K562 (cell line): ENCODE results near the gene NLRP5. TPM values are rescaled to one million over a fixed set of nuclear protein-coding genes. Genes with fewer than 3 reads are reported as not detected.

ENCODE experiments used
- EP400 ChIP-seq: fragments of 450-650 bp; IDR thresholded peaks from 2 replicates; pipeline ENCODE4 v1.6.1; 2017; ENCODE audit warnings: antibody characterized with exemption, mild to moderate bottlenecking, moderate library complexity
- MCM3 ChIP-seq: fragments of 450-650 bp; IDR thresholded peaks from 2 replicates; pipeline ENCODE4 v1.6.1; 2016
- NCOA4 ChIP-seq: fragments of 450-650 bp; IDR thresholded peaks from 2 replicates; pipeline ENCODE4 v1.6.1; 2018; ENCODE audit warnings: mild to moderate bottlenecking; ENCODE audit not compliant: partially characterized antibody
- STAG1 ChIP-seq: sonication (generic); formaldehyde crosslinking; IDR thresholded peaks from 2 replicates; pipeline ENCODE4 v1.5.0; 2020; ENCODE audit warnings: missing genetic modification reagents, borderline replicate concordance
- ZNF146 ChIP-seq: IDR thresholded peaks from one replicate; pipeline ENCODE4 v1.6.1; 2018; ENCODE audit warnings: missing compliant biosample characterization; ENCODE audit not compliant: unreplicated experiment
- ZNF518B ChIP-seq: fragments of 250-450 bp; sonication (Bioruptor Pico); IDR thresholded peaks from 2 replicates; pipeline ENCODE4 v1.5.0; 2021; ENCODE audit warnings: mild to moderate bottlenecking, moderate library complexity
- polyA plus RNA-seq, 8 experiments: library from polyadenylated mRNA; depleted of rRNA in 4 of 8; stranded (reverse) in 5 of 8; unstranded in 3 of 8; fragments of >200 nt; fragmentation: Nextera tagmentation in 2 of 8; fragmentation: Illumina TruSeq in 1 of 8; extraction: Ambion mirVana in 2 of 8; extraction: Trizol in 1 of 8; gene quantifications; 2 replicates each; pipeline versions ENCODE4 v1.2.1 to v1.2.3, GENCODE V29; 2011 to 2014; ENCODE audit warnings: inconsistent platforms in 1 of 8, missing spikeins in 1 of 8
- total RNA-seq, 7 experiments: library from RNA; depleted of rRNA in 6 of 7; stranded (reverse); fragments of >200 nt in 6 of 7; fragmentation: Illumina TruSeq in 2 of 7; extraction: Trizol in 2 of 7; gene quantifications; 2 replicates each; pipeline versions ENCODE4 v1.2.1 to v1.2.3, GENCODE V29; 2011 to 2021; ENCODE audit warnings: low replicate concordance in 1 of 7
- TF ChIP-seq, protein P1 (sequence below): fragments of 250-450 bp; sonication (Bioruptor Pico); IDR thresholded peaks from 2 replicates; pipeline ENCODE4 v1.4.0; 2020; ENCODE audit warnings: borderline replicate concordance
- TF ChIP-seq, protein P2 (sequence below): sonication (generic); formaldehyde crosslinking; IDR thresholded peaks from 2 replicates; pipeline ENCODE4 v1.8.0; 2023; ENCODE audit warnings: mild to moderate bottlenecking, missing genetic modification reagents

The NLRP5 gene
- total and polyA plus RNA-seq, 9 of the 15 experiments (the other 6 are each of a cell fraction or from before 2014, with no cell fraction given): 0.04 to 0.07 TPM; not detected in 7

DNA sequence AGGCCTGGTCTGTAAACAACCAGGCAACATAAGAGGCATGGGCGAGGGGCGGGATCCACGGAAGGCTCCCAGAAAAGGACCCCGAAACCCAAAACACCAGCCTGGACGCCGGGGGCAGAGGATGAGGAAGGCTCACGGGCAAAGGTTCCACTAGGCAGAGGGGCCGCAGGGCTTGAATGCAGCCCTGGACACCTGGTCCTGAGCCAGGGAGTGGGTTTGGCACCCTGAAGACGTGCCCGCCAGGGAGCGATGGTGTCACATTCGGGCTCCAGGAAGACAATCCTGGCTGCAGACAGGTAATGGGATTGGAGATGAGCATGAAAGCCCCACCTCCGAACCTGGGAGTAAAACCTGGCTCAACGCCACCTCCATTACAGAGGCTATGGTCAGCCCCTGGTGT is 102.8 kb downstream of the NLRP5 start (continued):
- TF ChIP-seq, protein P1, sequence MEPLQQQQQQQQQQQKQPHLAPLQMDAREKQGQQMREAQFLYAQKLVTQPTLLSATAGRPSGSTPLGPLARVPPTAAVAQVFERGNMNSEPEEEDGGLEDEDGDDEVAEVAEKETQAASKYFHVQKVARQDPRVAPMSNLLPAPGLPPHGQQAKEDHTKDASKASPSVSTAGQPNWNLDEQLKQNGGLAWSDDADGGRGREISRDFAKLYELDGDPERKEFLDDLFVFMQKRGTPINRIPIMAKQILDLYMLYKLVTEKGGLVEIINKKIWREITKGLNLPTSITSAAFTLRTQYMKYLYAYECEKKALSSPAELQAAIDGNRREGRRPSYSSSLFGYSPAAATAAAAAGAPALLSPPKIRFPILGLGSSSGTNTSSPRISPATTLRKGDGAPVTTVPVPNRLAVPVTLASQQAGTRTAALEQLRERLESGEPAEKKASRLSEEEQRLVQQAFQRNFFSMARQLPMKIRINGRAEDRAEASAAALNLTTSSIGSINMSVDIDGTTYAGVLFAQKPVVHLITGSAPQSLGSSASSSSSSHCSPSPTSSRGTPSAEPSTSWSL (CRISPR knock-in tag): no peak
- TF ChIP-seq EP400 (no peak), MCM3 (no peak), ZNF146 (CRISPR knock-in tag) (no peak), NCOA4 (no peak), ZNF518B (CRISPR knock-in tag) (no peak), STAG1 (CRISPR knock-in tag) (no peak)
- TF ChIP-seq, protein P2, sequence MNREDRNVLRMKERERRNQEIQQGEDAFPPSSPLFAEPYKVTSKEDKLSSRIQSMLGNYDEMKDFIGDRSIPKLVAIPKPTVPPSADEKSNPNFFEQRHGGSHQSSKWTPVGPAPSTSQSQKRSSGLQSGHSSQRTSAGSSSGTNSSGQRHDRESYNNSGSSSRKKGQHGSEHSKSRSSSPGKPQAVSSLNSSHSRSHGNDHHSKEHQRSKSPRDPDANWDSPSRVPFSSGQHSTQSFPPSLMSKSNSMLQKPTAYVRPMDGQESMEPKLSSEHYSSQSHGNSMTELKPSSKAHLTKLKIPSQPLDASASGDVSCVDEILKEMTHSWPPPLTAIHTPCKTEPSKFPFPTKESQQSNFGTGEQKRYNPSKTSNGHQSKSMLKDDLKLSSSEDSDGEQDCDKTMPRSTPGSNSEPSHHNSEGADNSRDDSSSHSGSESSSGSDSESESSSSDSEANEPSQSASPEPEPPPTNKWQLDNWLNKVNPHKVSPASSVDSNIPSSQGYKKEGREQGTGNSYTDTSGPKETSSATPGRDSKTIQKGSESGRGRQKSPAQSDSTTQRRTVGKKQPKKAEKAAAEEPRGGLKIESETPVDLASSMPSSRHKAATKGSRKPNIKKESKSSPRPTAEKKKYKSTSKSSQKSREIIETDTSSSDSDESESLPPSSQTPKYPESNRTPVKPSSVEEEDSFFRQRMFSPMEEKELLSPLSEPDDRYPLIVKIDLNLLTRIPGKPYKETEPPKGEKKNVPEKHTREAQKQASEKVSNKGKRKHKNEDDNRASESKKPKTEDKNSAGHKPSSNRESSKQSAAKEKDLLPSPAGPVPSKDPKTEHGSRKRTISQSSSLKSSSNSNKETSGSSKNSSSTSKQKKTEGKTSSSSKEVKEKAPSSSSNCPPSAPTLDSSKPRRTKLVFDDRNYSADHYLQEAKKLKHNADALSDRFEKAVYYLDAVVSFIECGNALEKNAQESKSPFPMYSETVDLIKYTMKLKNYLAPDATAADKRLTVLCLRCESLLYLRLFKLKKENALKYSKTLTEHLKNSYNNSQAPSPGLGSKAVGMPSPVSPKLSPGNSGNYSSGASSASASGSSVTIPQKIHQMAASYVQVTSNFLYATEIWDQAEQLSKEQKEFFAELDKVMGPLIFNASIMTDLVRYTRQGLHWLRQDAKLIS: no peak
